Tibial nerve (tissue), 4 donors: Measurements from ENCODE around the gene KDR.

ENCODE experiments used
- EP300 ChIP-seq, 2 donors: sonication (generic); formaldehyde crosslinking; IDR thresholded peaks; one replicate each; pipeline ENCODE4 v1.6.1; 2017; ENCODE audit warnings: antibody characterized with exemption in 2 of 2, mild to moderate bottlenecking in 1 of 2
- POLR2A ChIP-seq, 2 donors: fragments of 450-650 bp; IDR thresholded peaks; one replicate each; pipeline ENCODE4 v1.6.1; 2017; ENCODE audit warnings: antibody characterized with exemption in 2 of 2, mild to moderate bottlenecking in 2 of 2, moderate library complexity in 2 of 2
- TF ChIP-seq, protein P1 (sequence below), 5 experiments: fragments of 200-600 bp in 3 of 5; fragments of 450-650 bp in 2 of 5; sonication (generic) in 3 of 5; IDR thresholded peaks; one replicate each; pipeline ENCODE4 v1.5.1; 2016 to 2019; ENCODE audit warnings: antibody characterized with exemption in 5 of 5, mild to moderate bottlenecking in 3 of 5, moderate library complexity in 2 of 5

DNA sequence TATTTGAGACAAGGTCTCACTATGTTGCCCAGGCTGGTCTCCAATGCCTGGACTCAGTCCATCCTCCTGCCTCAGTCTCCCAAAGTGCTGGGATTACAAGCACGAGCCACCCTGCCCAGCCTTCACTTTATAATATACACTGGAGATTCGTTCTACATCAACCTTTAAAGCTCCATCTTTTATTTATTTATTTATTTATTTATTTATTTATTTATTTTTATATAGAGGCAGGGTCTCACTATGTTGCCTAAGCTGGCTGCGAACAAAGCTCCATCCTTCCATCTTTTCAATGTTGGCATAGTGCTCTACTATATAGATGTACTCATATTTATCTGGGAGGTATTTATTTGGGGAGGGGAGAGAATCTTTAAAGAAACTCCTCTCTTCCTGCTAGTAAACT is 1.7 kb upstream of the KDR start:
- TF ChIP-seq, protein P1, sequence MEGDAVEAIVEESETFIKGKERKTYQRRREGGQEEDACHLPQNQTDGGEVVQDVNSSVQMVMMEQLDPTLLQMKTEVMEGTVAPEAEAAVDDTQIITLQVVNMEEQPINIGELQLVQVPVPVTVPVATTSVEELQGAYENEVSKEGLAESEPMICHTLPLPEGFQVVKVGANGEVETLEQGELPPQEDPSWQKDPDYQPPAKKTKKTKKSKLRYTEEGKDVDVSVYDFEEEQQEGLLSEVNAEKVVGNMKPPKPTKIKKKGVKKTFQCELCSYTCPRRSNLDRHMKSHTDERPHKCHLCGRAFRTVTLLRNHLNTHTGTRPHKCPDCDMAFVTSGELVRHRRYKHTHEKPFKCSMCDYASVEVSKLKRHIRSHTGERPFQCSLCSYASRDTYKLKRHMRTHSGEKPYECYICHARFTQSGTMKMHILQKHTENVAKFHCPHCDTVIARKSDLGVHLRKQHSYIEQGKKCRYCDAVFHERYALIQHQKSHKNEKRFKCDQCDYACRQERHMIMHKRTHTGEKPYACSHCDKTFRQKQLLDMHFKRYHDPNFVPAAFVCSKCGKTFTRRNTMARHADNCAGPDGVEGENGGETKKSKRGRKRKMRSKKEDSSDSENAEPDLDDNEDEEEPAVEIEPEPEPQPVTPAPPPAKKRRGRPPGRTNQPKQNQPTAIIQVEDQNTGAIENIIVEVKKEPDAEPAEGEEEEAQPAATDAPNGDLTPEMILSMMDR (IDR thresholded peaks at IDR 0.05), result no peak
- TF ChIP-seq POLR2A (IDR thresholded peaks at IDR 0.05) (no peak), EP300 (IDR thresholded peaks at IDR 0.05) (no peak)
